A549 (cell line): ENCODE data around the gene GNG2. TPM values are rescaled to one million over a fixed set of nuclear protein-coding genes. Genes with fewer than 3 reads are reported as not detected.

Experiments
- ATAC-seq, 2 experiments: fragments of 200-7000 bp in 1 of 2; fragments of >200 bp in 1 of 2; cut with Nextera tagmentation in 1 of 2; cut with Tn5 transposase in 1 of 2; 3 replicates each; pipeline versions ENCODE4 v1.8.0 to v1.9.1; 2018 to 2020; ENCODE audit warnings: mild to moderate bottlenecking in 1 of 2, moderate library complexity in 1 of 2
- CTCF ChIA-PET: fragments of 300-600 bp; sonication (Branson Sonifier 250); formaldehyde crosslinking; extraction: SDS; loops from one replicate; lab custom pipeline; 2021; ENCODE audit warnings: antibody characterized with exemption, inconsistent platforms; lab: Yijun Ruan, JAX
- POLR2A ChIA-PET: fragments of 350-600 bp; formaldehyde crosslinking; extraction: SDS; loops from one replicate; lab custom pipeline; 2021; ENCODE audit warnings: antibody characterized with exemption, inconsistent platforms; lab: Yijun Ruan, JAX
- DNase-seq, 2 experiments: peaks; one replicate each; pipeline versions ENCODE4 v3.0.0 to v3.0.0-alpha.2; 2011 to 2016; ENCODE audit warnings: low read depth in 1 of 2, low spot score in 1 of 2
- FAIRE-seq: peaks from 2 replicates; lab custom pipeline; 2011; peaks lifted over from hg19 to GRCh38; lab: Jason Lieb, UNC
- H3K27ac ChIP-seq, 2 experiments: fragments of >200 bp; sonication (Bioruptor Twin); formaldehyde crosslinking; 3 replicates each; pipeline ENCODE4 v1.5.1; 2016 to 2017
- H3K4me1 ChIP-seq: fragments of >200 bp; sonication (Bioruptor Twin); formaldehyde crosslinking; 3 replicates; pipeline ENCODE4 v1.6.1; 2016
- H3K4me2 ChIP-seq: fragments of >200 bp; sonication (Bioruptor Twin); formaldehyde crosslinking; 3 replicates; pipeline ENCODE4 v1.6.1; 2016
- H3K4me3 ChIP-seq: fragments of >200 bp; sonication (Bioruptor Twin); formaldehyde crosslinking; 3 replicates; pipeline ENCODE4 v1.5.1; 2016
- H3K9me3 ChIP-seq: fragments of >200 bp; sonication (Bioruptor Twin); formaldehyde crosslinking; 3 replicates; pipeline ENCODE4 v1.6.1; 2016
- BHLHE40 ChIP-seq: IDR thresholded peaks from 2 replicates; pipeline ENCODE4 v1.6.1; 2012; ENCODE audit warnings: low read depth, low read length, inconsistent platforms
- CBX2 ChIP-seq: fragments of 200-600 bp; sonication (generic); IDR thresholded peaks from 2 replicates; pipeline ENCODE4 v1.6.1; 2016; ENCODE audit warnings: low read depth, mild to moderate bottlenecking, borderline replicate concordance
- CBX8 ChIP-seq: fragments of 200-600 bp; sonication (generic); IDR thresholded peaks from 2 replicates; pipeline ENCODE4 v1.6.1; 2016
- CEBPB ChIP-seq, 2 experiments: fragments of >200 bp in 1 of 2; sonication (Bioruptor Twin) in 1 of 2; formaldehyde crosslinking in 1 of 2; IDR thresholded peaks; 2 replicates each; pipeline ENCODE4 v1.6.1; 2012 to 2016
- E2F6 ChIP-seq: IDR thresholded peaks from 2 replicates; pipeline ENCODE4 v1.6.1; 2012; ENCODE audit warnings: low read depth, borderline replicate concordance
- EHMT2 ChIP-seq: fragments of 200-600 bp; sonication (generic); IDR thresholded peaks from 2 replicates; pipeline ENCODE4 v1.6.1; 2016; ENCODE audit warnings: antibody characterized with exemption, low read depth, mild to moderate bottlenecking, moderate library complexity
- FOSB ChIP-seq: fragments of 250-450 bp; sonication (Bioruptor Pico); IDR thresholded peaks from 2 replicates; pipeline ENCODE4 v1.5.0; 2020; ENCODE audit warnings: mild to moderate bottlenecking, moderate library complexity
- GATA3 ChIP-seq: IDR thresholded peaks from 2 replicates; pipeline ENCODE4 v1.6.1; 2012; ENCODE audit warnings: borderline replicate concordance
- HEYL ChIP-seq: fragments of 250-450 bp; sonication (Bioruptor Pico); IDR thresholded peaks from 2 replicates; pipeline ENCODE4 v1.8.0; 2021; ENCODE audit warnings: mild to moderate bottlenecking, moderate library complexity
- KDM1A ChIP-seq: fragments of 200-600 bp; sonication (generic); IDR thresholded peaks from 2 replicates; pipeline ENCODE4 v1.6.1; 2016; ENCODE audit warnings: low read depth, mild to moderate bottlenecking
- MAZ ChIP-seq: fragments of 150-350 bp; IDR thresholded peaks from 2 replicates; pipeline ENCODE4 v1.6.1; 2014; ENCODE audit warnings: antibody characterized with exemption, low read depth, low read length, borderline replicate concordance
- MYC ChIP-seq: IDR thresholded peaks from 2 replicates; pipeline ENCODE4 v1.6.1; 2012; ENCODE audit warnings: mild to moderate bottlenecking, inconsistent platforms, low read length, improper control_type of control experiment, borderline replicate concordance
- NFE2L2 ChIP-seq: fragments of 150-350 bp; conservative IDR thresholded peaks from 2 replicates; pipeline ENCODE4 v1.6.1; 2014; ENCODE audit warnings: low read length
- NPAS2 ChIP-seq: fragments of 250-450 bp; sonication (Bioruptor Pico); IDR thresholded peaks from 2 replicates; pipeline ENCODE4 v1.8.0; 2022; ENCODE audit warnings: mild to moderate bottlenecking, moderate library complexity, borderline replicate concordance
- POLR2A ChIP-seq: IDR thresholded peaks from 2 replicates; pipeline ENCODE4 v1.6.1; 2012; ENCODE audit warnings: mild to moderate bottlenecking, low read length
- RAD21 ChIP-seq, 2 experiments: fragments of >200 bp in 1 of 2; sonication (Bioruptor Twin) in 1 of 2; formaldehyde crosslinking in 1 of 2; IDR thresholded peaks in 1 of 2; conservative IDR thresholded peaks in 1 of 2; 2 replicates in 1 of 2; 3 replicates in 1 of 2; pipeline ENCODE4 v1.6.1; 2012 to 2018; ENCODE audit warnings: inconsistent platforms in 1 of 2
- RARB ChIP-seq: fragments of 250-450 bp; sonication (Bioruptor Pico); IDR thresholded peaks from 2 replicates; pipeline ENCODE4 v1.8.0; 2021; ENCODE audit warnings: mild to moderate bottlenecking, moderate library complexity
- RCOR1 ChIP-seq: fragments of 150-350 bp; IDR thresholded peaks from 2 replicates; pipeline ENCODE4 v1.6.1; 2014; ENCODE audit warnings: antibody characterized with exemption, low read length, low read depth
- RFX5 ChIP-seq: fragments of 450-650 bp; IDR thresholded peaks from 2 replicates; pipeline ENCODE4 v1.7.1; 2014; ENCODE audit warnings: antibody characterized with exemption, mild to moderate bottlenecking, moderate library complexity
- TP53 ChIP-seq: fragments of 250-450 bp; sonication (Bioruptor Pico); IDR thresholded peaks from 2 replicates; pipeline ENCODE4 v1.5.0; 2021; ENCODE audit warnings: mild to moderate bottlenecking, moderate library complexity
- ZFP36 ChIP-seq: fragments of 450-650 bp; IDR thresholded peaks from 2 replicates; pipeline ENCODE4 v1.6.1; 2014; ENCODE audit warnings: borderline replicate concordance; ENCODE audit not compliant: partially characterized antibody
- ZNF302 ChIP-seq: fragments of 250-450 bp; sonication (Bioruptor Pico); IDR thresholded peaks from 2 replicates; pipeline ENCODE4 v1.9.0; 2021; ENCODE audit warnings: inconsistent platforms, mild to moderate bottlenecking, moderate library complexity
- ZSCAN20 ChIP-seq: fragments of 250-450 bp; sonication (Bioruptor Pico); IDR thresholded peaks from 2 replicates; pipeline ENCODE4 v1.8.0; 2022; ENCODE audit warnings: mild to moderate bottlenecking, moderate library complexity
- WGBS: methylation state at CpG from one replicate; pipeline ENCODE4 v1.1.6; 2017; ENCODE audit errors: missing lambda C conversion rate; 5-methylcytosine and 5-hydroxymethylcytosine counted together
- polyA plus RNA-seq, 4 experiments: library from polyadenylated mRNA; depleted of rRNA in 3 of 4; stranded (reverse); fragments of >200 nt; fragmentation: RNase III in 1 of 4; extraction: RNeasy Plus Mini Kit Qiagen cat#74134 plus additional on column Dnase treatment in 1 of 4; gene quantifications; 2 replicates in 3 of 4; 3 replicates in 1 of 4; pipeline ENCODE4 v1.2.3, GENCODE V29; 2011 to 2017
- TF ChIP-seq, protein P1 (sequence below): fragments of 250-450 bp; sonication (Bioruptor Pico); IDR thresholded peaks from 2 replicates; pipeline ENCODE4 v1.5.0; 2020; ENCODE audit warnings: low read depth, mild to moderate bottlenecking, moderate library complexity
- TF ChIP-seq, protein P2 (sequence below): fragments of >200 bp; sonication (Bioruptor Twin); formaldehyde crosslinking; IDR thresholded peaks from 3 replicates; pipeline ENCODE4 v1.5.1; 2016

The GNG2 gene
- polyA plus RNA-seq, 2 of the 4 experiments (the other 2 are of a cell fraction): 2.1 to 3.0 TPM

DNA sequence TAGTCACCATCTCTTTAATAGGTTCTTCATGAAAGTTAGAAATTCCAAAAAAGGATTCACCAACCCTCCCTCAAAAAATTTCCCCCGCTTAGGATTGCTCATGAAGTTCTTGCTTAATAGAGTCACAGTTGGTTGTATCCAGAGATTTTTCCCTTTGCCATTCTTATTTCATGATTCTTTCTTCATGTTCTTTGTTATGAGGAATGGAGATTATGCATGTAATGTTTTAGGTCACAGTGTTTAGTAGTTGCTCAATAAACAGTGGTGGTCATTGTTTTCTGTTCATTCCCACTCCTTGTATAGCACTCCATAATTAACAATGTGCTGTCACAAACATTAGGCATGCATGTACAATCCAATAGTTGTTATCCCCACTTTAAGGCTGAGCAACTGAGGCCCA is 77.7 kb downstream of the GNG2 start:
- 98% methylated on average over 1 of the region's 1 CpG for WGBS
- CTCF ChIA-PET: interaction anchor here (1.2 kb wide), 1 partner anchor 13 kb away, joined by 3 read pairs; no protein-coding TSS in a partner anchor
- POLR2A ChIA-PET: no interaction called here
- H3K4me3 ChIP-seq: no peak overlapping the region
- FAIRE-seq (no peak), DNase-seq (no peak), ATAC-seq (no peak)
- H3K4me1 ChIP-seq: no peaks in the 10 kb centered on the region
- H3K27ac ChIP-seq: no peak overlapping the region
- H3K4me2 ChIP-seq: no peak overlapping the region
- H3K9me3 ChIP-seq: no peaks in the 10 kb centered on the region
- TF ChIP-seq ZSCAN20 (CRISPR knock-in tag) (no peak), TP53 (CRISPR knock-in tag) (no peak), RAD21 (conservative IDR thresholded peaks at IDR 0.05 in 1 of 2, IDR thresholded peaks at IDR 0.05 in 1 of 2) (no peak), CEBPB (IDR thresholded peaks at IDR 0.05) (no peak), EHMT2 (no peak), NPAS2 (CRISPR knock-in tag) (no peak), FOSB (CRISPR knock-in tag) (no peak), ZNF302 (CRISPR knock-in tag) (no peak), RFX5 (no peak), KDM1A (no peak), GATA3 (no peak), RCOR1 (no peak)

- DNase-seq: no peak
- TF ChIP-seq, protein P1, sequence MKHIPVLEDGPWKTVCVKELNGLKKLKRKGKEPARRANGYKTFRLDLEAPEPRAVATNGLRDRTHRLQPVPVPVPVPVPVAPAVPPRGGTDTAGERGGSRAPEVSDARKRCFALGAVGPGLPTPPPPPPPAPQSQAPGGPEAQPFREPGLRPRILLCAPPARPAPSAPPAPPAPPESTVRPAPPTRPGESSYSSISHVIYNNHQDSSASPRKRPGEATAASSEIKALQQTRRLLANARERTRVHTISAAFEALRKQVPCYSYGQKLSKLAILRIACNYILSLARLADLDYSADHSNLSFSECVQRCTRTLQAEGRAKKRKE: no peak
- TF ChIP-seq TP53 (CRISPR knock-in tag): no peak
- TF ChIP-seq E2F6: no peak
- TF ChIP-seq ZFP36: no peak
- TF ChIP-seq HEYL (CRISPR knock-in tag): no peak
- TF ChIP-seq MYC: no peak
- TF ChIP-seq BHLHE40: no peak
- TF ChIP-seq, protein P2, sequence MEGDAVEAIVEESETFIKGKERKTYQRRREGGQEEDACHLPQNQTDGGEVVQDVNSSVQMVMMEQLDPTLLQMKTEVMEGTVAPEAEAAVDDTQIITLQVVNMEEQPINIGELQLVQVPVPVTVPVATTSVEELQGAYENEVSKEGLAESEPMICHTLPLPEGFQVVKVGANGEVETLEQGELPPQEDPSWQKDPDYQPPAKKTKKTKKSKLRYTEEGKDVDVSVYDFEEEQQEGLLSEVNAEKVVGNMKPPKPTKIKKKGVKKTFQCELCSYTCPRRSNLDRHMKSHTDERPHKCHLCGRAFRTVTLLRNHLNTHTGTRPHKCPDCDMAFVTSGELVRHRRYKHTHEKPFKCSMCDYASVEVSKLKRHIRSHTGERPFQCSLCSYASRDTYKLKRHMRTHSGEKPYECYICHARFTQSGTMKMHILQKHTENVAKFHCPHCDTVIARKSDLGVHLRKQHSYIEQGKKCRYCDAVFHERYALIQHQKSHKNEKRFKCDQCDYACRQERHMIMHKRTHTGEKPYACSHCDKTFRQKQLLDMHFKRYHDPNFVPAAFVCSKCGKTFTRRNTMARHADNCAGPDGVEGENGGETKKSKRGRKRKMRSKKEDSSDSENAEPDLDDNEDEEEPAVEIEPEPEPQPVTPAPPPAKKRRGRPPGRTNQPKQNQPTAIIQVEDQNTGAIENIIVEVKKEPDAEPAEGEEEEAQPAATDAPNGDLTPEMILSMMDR: no peak
- no peak for TF ChIP-seq RCOR1
- TF ChIP-seq CBX8: no peak
- no peak for TF ChIP-seq CBX2
- no peak for TF ChIP-seq NFE2L2
- TF ChIP-seq POLR2A: no peak
- TF ChIP-seq RARB: no peak
- TF ChIP-seq MAZ: no peak
- no peak for TF ChIP-seq RFX5
- TF ChIP-seq, all 56 proteins: peak for 0
- FAIRE-seq (no peak), ATAC-seq (no peak)
- no peak overlapping the region for H3K27ac ChIP-seq
- H3K4me1 ChIP-seq: no peaks in the 10 kb centered on the region
- no peak overlapping the region for H3K4me2 ChIP-seq
- no peaks in the 10 kb centered on the region for H3K9me3 ChIP-seq
- CTCF ChIA-PET: interaction anchor here (0.6 to 1.2 kb wide), 3 partner anchors 13 to 1903 kb away, joined by 3 to 4 read pairs (median 3); no protein-coding TSS in a partner anchor
- 58% methylated on average over 3 of the region's 3 CpGs for WGBS
- POLR2A ChIA-PET: no interaction called here
- no peak overlapping the region for H3K4me3 ChIP-seq
These were observed 78.4 kb downstream of the GNG2 start for GRCh38 chr14:51938821-51939220.
